ENCODE measurements around the gene THOC6.
A peak's percentile ranks its signal among the peaks of the same experiment; 100 is the strongest.

The THOC6 gene

DNA sequence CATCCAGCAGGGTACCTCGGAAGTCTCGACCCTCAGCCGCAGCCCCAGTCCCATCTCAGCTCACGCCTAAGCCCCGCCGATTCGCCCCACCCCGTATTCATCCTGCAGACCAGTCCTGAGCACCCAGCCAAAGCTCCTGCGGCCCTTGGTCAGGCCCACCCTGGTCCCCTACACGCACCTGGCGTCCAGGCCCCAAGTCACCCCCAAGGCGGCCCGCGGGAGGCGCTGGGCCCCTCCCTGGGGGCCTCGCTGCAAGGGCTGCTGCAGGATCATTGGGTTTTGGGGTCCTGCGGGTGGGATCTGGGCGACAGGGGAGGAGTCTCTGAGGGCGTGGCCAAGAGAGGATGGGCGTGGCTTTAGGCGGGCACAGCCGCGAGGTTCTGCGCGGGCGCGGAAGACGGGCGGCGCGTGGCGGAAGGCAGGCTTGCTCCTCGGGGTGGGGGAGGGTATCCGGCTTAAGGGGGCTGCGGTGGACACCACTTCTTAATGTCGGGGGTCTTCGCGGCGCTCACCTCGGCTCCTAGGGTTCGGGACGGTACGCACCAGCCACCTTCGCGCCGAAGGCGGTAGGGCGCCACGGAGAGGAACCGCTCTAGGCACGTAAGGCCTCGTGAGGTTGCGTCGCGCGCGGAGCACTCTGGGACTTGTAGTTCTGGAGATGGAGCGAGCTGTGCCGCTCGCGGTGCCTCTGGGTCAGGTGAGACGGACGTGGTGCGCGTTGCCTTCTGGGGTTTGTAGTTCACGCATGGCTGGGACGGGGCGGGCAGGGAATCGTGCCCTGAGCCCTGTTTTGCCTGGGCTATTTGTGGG, at the start of gene THOC6, which contains the start of gene HCFC1R1:
Gene THOC6, plus strand, starts transcription at position 367 of the 810 bp plus-strand sequence. Its CDS starts 292 bp downstream, at position 659.
Gene HCFC1R1, minus strand, starts transcription at position 274 of the 810 bp plus-strand sequence. Its CDS starts 1 bp downstream, at position 273.
- peak; percentile 99 for DNase-seq

DNA sequence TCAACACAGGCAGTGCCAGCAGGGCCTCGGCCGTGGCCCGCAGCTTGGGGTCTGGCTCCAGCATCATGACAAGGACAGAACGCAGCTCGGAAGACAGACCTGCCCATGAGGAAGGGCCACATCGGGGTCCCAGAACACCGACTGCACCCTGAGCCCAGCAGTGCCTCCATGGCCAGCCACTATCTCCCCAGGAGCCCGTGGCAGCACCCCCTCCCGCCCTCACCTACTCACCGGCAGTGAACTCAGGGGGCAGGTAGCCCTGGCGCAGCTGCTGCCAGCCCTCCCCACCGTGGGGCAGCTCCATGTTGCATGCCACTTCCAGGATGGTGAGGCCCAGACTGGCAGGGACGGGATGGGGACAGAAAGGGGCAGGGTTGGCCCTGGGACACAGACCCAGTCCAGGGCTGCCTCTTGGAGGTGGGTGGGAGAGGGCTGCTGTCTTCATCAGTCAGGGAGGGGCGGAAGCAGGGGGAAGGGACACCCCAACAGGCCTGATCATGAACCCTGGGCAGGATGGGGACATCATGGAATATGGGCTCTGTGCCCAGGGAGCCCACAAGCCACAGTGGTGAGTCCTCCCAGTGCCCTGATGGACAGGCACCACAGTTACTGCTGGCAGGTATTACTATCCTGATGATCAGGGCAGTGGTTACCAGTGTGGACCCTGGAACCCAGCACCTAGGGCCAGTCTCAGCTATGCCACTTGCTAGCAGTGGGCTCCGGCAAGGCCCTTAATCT, 49.3 kb upstream of the THOC6 start:
- no peak for DNase-seq

DNA sequence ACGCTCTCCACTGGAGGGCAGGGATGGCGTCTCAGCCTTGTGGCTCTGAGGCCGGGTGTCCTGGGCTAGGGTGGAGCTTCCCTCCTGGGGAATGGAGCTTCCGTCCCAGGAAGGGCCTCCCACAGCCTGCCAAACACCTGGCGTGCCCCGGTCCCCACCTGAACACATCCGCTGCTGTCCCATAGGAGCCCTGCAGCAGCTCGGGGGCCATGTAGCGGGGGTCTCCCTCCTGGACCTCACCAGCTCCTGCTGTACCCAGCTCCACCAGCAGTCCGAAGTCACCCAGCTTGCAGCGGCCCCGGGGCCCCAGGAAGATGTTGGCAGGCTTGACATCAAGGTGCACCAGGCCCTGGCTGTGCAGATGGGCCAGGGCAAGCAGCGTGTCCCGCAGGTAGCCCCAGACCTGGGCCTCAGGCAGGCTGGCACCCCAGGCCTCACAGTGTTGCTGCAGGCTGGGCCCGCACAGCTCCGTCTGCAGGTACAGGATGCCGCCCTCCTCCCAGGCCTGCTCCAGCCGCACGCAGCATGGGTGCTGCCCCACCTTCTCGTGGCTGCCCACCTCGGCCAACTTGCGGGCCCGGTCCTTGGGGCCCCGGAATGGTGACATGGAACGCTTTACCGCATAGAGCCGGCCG, 48.6 kb upstream of the THOC6 start:
- DNase-seq: no peak

DNA sequence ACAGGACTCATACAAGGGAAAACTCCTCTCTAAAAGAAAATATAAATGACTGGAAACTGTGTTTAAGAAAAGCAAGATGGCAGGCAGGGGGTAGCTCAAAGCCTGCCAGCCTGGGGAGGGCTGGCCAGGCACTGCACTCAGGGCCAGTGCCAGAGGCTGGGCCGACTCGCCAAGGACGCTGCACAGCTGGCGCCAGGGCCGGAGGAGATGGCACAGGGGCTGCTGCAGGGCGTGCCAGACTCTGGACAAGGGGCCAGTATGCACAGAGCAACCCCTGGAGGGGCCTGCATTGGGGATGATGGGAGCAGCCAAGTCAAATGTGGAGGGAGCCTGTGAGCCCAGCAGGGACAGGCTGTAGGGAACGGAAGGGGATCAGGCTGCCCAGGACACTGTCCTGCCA, 47.6 kb upstream of the THOC6 start:
- DNase-seq: no peak

DNA sequence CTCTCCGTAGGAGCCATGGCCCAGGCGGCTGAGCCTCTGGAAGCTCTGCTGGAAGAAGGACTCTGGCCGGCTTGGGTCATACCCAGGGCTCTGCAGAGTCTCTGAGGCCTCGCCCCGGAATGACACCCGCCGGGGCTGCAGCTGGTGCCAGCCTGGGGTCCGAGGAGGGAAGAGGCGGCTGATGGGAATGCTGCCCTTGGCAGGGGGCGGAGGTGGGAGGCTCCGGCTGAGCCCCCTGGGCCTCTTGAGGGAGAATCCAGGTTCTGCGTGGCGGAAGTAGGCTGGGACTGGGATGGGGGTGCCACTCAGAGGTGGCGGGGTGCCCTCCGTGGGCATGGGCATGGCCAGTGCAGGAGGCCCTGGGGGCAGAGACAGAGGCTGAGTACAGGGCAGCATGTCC, 47.2 kb upstream of the THOC6 start:
- DNase-seq: no peak

DNA sequence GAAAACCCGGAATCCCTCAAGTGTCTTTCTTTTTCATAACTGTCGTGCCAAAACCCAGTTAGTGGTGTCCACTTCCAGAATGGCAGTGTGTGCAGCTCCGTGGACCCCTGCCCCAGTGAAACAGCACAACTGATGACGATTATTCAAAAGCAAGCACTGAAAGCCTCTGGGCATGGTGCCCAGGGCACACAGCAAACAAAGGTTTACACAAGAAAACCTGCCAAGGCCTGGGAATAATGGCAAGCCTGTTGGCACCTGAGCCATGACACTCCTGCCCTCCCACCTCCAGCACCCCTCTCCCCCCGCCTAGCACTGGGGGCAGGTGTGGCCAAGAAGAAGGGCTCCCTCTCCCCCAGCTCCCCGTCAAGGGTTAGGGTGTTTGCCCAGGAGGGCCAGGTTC, 46.4 kb upstream of the THOC6 start:
- DNase-seq: peak; percentile 93

DNA sequence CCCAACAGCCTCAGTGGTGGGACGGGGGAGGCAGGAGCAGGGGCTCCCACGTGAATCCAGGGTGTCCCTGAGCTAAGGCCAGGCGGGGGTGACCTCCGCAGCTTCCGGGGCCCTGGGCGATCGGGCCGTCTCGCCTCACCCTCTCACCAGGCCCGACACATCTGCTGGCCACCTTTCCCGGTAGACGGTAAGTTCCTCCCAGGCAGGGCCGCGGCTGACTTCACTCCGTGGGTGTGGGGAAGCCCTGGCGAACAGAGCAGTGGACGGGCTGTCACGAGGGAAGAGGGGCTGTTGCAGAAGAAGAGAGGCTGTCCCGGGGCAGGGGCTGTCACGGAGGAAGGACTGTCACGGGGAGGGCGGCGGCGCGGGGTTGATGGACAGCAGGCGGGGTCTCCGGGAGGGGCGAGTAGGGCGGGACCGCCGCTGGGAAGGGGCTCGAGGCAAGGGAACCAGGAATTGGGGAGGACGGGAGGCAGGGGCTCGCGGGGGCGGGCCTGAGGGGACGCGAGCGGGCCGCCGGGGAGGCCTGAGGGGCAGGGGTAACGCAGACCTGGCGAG, 44.1 kb upstream of the THOC6 start:
- DNase-seq: peak; percentile 67

DNA sequence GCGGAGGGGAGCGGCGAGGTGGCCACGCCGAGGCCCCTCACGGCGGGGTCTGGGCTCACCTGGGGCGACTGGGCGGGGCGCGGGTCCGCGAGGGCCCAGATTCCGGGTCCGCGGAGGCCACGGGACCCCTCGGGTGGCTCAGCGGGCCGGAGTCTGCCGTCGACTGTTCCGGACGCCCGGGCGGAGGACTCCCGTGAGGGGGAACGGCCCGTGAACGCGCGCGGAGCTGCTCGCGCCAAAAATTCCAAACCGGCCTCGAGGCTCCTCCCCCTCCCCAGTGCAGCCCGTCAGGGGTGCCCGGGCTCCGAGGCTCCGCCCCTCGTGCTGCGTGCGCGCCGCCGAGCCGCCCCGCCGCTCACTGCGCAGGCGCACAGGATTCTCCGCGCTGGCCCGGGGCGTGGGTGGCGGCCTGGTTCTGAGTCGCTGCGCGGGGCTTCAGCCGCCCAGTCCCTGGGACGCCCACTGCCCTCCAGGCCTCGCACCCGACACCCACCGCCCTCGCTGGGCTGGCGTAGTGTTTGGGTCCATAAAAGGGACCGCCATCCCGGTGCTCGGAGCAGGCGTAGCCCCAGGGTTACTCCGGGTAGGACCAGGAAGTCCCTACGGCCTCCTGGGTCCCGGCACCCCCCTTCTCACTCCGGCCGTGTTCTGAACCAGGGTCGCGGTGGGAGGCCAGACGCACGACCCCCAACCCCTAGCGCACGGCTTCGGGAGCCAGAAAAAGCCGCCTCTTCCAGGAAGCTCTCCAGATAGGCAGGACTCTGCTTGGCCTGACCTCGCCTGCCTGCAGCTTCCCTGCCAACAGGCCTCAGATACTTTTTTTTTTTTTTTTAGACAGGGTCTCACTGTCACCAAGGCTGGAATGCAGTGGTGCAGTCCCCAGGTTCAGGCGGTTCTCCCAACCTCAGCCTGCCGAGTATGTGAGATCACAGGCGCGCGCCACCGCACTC, 43.3 kb upstream of the THOC6 start, which contains the start of gene PKMYT1:
Gene PKMYT1, minus strand, starts transcription at position 220 of the 950 bp plus-strand sequence. CDS start 789 bp downstream, outside the sequence.
- peak; percentile 95 for DNase-seq

DNA sequence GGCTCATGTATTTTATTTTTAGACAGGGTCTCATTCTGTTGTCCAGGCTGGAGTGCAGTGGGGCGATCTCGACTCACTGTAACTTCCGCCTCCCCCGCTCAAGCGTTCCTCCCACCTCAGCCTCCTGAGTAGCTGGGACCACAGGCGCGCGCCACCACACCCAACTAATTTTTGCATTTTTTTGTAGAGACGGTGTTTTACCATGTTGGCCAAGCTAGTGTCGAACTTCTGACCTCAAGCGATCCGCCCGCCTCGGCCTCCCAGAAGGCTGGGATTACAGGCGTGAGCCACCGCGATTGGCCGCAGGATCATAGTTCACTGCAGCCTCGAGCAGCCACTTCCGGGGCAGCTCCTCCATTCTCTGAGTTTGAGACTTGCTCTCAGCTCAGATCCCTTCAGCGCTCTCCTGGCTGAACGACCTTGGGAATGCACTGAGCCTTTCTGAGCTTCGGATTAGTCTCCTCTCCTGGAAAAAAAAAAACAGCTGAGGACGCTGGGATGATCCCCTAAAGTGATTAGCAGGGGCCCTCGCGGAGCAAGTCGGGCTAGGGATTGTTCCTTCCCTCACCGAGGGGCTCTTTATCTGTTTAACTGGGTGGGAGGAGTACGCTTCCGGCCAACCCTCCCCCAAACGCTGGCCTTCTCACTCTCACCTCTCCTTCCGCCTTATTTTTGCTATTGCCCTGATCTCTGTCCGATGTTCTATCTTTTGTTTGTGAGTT, 42.5 kb upstream of the THOC6 start:
- DNase-seq: no peak

DNA sequence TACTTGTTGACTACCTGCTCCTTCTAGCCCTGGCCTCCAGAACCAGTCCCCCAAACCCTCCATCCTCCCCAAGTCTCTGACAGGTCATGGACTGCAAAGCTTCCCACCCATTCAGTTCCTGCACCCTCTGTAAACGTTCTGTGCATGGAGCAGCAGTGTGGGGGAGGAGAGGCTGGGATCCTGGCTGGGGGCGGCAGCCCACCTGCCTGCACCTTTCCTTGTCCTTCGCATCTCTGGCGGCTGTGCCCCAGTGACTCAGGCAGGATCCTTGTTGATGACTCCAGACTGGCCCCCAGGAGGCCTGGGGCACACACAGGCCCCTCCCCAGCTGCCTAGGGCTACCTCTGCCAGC, 42.0 kb upstream of the THOC6 start:
- peak; percentile 38 for DNase-seq

DNA sequence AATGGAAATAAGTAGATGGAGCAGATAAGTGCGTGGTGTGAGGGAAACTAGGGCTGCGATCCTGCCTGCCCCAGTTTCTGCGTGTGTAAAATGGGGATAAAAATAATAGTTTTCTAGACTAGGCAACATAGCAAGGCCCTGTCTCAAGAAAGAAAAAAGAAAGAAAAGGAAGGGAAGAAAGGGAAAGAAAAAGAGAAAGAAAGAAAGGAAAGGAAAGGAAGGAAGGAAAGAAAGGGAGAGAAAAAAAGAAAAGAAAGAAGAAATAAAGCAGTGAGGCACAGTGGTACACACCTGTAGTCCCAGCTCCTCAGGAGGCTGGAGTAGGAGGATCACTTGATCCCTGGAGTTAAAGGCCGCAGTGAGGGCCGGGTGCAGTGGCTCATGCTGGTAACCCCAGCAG, 41.4 kb upstream of the THOC6 start:
- no peak for DNase-seq

DNA sequence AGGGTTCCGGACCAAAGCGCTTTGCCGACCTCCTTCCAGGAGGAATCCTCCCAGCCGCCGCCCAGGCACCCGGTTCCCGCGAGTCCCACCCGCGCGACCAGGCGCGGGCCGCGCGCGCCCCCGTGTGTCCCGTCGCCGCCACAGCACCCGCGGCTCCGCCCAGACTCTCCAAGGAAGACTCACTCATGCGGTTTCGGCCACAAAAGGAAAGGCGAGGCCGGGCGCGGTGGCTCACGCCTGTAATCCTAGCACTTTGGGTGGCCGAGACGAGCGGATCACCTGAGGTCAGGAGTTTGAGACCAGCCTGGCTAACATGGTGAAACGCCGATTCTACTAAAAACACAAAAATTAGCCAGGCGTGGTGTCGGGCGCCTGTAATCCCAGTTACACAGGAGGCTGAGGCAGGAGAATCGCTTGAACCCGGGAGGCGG, 40.1 kb upstream of the THOC6 start:
- peak; percentile 92 for DNase-seq

DNA sequence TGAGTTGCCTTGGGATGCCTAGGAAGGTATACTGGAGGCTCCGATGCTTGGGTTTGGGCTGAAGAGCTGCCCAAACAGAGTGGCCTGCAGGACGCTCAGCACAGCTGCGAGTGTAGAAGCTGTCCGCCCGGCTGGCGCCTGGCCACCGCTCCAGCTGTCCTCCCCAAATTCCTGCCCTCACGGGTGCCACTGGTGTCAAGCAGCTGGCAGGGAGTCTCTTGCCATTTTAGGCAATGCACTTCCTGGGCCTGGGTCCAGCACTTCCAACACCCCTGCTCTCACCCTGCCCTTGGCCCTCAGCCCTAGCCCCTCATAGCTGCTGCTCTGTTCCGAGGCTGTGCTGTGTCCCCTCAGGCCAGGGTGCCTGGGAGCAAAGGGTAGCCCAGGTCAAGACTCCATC, 38.4 kb upstream of the THOC6 start:
- DNase-seq: peak; percentile 69

DNA sequence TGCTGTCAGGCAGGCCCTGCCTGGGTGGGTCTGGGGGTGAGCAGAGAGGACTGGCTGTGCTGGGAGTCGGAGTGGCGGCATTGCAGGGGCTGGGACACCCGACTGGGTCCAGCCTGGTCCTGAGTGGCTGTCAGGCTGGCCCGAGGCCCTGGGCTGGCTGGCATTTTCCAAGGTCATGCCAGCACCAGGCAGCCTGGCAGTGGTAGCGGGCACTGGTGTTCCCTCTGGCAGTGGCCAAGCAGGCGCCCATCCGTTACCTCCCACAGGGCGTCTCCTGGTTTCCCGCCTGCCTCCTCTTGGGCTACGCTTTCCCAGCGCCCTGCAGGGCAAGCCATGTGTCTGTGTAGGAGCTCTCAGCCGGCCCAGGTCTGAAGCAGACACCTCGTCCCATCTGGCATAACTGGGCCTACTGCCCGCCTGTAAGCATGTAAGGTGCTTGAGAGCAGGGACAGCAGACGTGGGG, 37.9 kb upstream of the THOC6 start:
- DNase-seq: peak; percentile 97

DNA sequence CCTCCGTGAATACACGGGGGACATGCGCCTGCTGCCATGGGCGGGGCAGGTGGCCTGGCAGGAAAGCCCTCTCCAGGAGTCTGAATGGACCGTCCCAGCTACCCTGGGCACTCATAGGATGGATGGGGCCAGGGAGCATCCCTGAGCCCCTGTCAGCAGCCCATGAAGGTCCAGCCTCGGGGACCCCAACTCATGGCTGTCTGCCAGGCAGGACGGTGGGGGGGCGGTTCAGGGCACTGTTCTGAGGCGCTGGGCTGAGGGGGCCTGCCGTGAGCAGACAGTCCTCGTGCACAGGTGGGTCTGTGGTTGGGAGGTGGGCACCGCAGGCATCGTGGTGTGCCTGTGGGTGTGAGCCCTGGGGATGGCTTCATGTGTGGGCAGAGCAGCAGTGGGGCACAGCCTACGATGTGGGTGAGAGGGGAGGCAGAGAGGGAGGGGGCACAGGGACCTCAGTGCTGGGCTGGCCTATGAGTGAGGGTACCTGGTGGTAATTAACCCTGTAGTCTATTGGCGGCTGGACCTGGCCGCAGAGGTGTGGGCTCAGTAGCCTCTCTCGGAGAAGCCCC, 37.1 kb upstream of the THOC6 start:
- DNase-seq: peak; percentile 93

DNA sequence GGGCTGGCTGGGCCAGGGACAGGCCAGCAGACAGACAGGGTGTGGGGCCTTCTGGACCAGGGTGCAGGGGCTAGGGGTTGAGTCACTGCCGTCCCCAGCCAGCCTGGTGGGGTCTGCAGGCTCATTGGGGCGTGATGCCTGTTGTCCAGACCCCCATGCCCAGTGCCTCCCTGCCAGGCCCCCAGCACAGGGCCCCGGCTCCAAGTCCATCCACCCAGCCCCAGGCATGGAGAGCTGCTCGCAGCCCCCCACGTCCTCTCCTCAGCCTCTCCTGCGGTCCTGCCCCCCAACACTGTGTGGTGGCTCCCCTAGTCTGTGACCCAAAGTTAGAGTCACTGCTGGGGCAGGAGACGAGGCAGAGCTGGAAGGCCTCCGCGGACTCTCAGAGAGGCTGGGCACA, 36.5 kb upstream of the THOC6 start:
- DNase-seq: no peak

DNA sequence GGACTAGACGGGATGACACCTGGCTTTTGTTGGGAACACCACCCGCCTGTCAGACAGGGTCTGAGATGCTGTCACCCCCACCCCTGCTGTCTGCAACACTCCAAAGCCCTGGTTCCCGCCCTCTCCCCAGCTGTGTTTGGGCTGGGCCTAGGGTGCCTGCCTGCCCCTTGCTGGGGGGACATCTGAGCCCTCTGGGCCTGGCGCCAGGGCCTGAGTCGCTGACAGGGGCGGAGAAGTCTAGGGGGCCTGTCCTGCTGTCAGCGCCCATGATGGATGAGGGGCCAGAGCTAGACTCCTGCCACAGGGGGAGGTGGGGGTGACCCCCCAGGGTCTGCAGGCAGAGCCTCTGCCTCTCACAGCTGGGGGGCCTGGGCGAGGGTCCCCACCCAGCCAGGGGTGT, 36.0 kb upstream of the THOC6 start:
- peak; percentile 98 for DNase-seq

DNA sequence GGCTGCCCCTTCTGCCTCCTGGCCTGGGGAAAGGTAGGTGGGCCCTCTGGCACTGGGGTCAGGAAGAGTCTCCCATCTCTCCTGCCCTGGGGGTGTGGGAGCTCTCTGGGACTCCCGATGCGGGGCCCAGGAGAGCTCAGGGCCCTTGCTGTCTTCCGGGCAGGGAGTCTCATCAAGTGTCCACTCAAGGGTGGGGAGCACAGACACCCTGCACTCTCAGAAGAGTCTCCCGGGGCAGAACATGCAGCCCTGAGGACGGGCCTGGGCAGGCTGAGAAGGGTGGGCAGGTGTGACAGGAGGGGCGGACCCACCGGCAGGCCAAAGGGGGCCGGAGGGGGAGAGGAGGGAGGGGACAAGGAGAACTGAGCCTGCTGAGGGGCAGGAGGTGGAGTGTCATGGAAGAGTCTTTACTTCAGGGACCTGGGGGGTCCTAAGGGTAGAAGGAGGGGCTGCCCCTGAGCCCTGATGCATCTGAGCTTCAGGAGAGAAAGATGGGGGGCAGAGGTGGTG, 35.2 kb upstream of the THOC6 start:
- DNase-seq: peak; percentile 75

DNA sequence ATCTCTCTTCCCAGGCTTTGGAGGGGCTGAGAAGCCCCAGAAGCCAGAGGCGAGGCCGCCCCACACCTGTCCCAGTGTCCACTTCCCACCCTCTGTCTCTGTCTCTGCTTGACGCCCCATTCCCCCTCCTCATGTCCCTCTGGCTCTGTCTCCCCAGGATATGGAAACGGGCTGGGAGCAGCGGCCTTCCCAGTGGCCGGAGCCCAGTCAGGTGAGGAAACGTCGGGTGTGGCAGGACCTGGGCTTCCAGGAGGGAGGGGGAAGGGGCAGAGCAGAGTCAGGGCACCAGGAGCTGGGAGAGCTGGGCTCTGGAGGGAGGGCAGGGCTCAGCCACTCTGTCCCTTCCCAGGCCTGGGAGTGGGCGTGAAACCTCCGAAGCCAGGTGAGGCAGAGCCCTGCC, 32.9 kb upstream of the THOC6 start:
- DNase-seq: no peak

DNA sequence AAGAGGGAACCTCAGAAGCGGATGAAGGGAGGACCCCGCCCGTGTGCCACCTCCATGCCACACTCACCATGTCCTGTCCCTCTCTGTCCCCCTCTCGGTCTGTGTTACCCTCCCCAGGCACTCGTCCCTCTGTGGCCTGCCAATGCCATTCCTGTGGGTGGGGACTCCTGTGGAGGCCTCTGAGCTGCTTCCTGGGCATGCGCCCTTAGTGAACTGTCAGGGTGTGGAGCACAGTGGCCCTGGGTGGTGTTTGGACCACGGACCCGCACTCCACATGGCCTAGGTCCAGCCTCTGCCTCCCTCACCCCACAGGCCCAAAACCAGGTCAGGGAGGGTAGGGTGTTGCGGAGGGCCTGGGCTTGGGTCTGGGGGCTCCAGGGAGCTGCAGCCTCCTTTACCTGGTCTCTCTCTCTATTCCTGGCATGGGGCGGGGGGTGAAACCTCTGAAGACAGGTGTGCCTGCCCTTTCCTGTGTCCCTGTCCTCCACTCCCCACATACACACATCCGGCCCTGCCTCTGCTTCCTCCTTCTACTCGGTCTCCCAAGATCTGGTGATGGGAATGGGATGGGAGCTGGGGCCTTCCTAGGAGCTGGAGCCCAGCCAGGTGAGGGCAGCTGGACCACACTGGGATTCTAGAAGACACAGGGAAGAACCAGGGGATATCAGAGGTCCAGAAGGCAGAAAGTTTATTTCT, 32.1 kb upstream of the THOC6 start:
- DNase-seq: no peak
